GM18519 (cell line): ENCODE results near the gene TAF1C.

ENCODE experiments used
- ATAC-seq: cut with Tn5 transposase; IDR thresholded peaks from one replicate; pipeline ENCODE4 v1.9.1; 2021; ENCODE audit warnings: mild to moderate bottlenecking, moderate library complexity; ENCODE audit not compliant: unreplicated experiment, low FRiP score

The TAF1C gene

DNA sequence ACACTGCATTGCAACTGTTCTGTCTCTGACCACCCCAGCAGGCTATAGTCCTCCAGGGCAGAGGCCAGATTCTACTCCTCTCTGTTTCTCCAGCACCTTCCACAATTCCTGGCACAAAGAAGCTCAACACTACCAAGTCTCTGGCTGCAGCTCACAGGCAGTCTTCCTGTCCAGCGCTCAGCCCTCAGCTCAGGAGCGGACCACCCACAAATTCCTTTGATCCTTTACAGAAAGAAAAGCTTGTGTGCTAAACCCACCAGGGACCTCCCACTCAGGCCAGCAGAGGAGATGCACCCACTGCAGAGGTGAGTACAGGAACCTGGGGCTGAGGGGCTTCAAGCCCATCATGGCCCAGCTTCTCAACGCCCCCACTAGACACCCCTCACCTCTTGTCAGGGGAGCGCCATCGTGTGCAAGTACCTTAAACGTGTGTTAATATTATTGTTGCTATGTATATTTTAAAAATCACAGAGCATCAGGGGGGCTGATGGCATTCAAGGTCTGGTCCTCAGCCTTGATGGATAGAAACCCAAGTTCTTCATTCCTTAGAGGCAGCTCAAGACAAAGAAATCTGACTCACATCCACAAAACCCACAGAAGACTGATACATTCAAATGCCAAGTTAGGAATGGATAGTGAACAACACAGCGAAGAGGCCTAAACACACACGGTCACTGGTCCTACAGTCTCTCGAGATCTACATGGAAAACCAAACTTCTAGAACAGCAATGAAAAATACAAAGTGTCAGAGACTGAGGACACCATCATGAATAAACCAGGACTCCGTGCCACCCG is 50.3 kb downstream of the TAF1C start:
- no peak for ATAC-seq

DNA sequence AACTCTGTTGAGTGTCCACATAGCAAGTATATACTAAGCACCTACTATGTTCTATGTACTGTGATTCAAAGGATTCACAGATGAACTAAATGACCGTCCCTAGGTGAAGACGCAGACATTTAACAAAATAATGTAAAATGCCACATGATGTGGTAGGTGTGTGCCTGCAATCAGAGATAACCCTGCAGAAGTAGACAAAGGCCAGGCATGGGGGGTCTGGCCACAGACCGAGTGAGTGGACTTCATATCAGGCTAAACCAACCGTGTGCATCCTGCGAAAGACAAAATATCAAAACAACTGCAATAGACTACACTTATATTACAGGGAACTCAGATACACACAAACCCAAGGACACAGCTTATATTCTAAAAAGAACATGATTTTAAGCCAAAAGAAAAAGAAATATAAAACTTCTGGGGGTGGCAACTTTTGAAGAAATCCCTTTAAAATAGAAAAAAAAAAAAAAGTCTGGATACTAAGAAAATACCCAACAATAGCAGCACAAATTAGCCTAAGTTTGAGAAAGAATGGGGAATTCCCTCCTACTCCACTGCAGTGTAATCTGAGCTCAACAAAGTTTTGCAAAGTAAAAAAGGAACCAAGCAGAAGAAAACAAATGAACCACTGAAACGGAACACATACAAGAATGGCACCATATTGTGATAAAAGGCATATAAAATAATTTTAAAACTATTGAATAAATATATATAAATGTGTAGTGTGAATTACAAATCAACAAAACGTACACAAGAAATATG is 54.2 kb downstream of the TAF1C start:
- no peak for ATAC-seq

DNA sequence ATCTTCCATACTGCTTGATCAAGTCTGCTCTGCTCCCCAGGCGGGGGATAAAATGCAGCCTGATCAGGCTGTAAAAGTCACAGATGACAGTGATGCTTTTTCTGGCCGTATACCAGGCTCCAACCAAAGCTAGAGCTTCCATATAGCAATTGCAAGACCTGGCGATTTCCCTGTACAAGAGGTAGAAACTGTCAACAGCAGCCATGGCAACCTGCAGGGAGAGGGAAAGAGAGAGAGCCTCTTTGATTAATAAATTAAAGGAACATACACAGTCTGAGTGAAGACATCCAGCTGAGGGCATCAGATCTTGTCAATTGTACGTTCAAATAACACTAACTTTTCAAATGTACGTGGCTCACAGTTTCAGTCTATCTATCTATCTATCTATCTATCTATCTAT is 55.7 kb downstream of the TAF1C start:
- ATAC-seq = no peak
